HG02642 (cell line): ENCODE measurements around the gene PDZRN4.

Source experiments
- ATAC-seq: cut with Tn5 transposase; IDR thresholded peaks from one replicate; pipeline ENCODE4 v1.9.1; 2021; ENCODE audit warnings: mild to moderate bottlenecking; ENCODE audit not compliant: unreplicated experiment, poor library complexity

Gene PDZRN4

GRCh38 chr12:41439801-41440200 is 251.7 kb downstream of the PDZRN4 start:
- ATAC-seq: no peak

GRCh38 chr12:41441180-41441579 is 253.1 kb downstream of the PDZRN4 start:
- no peak for ATAC-seq

- ATAC-seq: no peak
Observed at GRCh38 chr12:41442896-41443295, 254.8 kb downstream of the PDZRN4 start.

GRCh38 chr12:41443690-41444089 is 255.6 kb downstream of the PDZRN4 start:
- ATAC-seq: no peak

GRCh38 chr12:41452838-41453407 is 264.8 kb downstream of the PDZRN4 start:
- ATAC-seq: no peak

DNA sequence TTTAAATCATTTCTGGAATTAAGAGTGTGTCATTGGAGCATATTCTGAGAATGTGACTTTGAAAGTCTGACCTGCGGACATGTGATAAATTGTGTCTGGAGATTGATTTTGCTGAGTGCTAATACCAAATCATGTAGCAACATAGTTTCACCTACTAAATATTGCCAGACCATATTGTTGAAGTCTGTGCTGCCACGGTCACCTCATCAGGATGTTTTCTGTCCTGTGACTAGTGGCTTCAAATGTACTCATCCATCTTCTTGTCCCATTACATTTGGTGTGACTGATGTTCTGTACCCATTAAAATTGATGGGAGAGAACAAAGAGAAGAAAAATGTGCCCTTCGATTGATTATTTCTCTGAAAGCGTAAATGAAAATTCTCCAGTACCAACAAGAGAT is 265.3 kb downstream of the PDZRN4 start:
- no peak for ATAC-seq

DNA sequence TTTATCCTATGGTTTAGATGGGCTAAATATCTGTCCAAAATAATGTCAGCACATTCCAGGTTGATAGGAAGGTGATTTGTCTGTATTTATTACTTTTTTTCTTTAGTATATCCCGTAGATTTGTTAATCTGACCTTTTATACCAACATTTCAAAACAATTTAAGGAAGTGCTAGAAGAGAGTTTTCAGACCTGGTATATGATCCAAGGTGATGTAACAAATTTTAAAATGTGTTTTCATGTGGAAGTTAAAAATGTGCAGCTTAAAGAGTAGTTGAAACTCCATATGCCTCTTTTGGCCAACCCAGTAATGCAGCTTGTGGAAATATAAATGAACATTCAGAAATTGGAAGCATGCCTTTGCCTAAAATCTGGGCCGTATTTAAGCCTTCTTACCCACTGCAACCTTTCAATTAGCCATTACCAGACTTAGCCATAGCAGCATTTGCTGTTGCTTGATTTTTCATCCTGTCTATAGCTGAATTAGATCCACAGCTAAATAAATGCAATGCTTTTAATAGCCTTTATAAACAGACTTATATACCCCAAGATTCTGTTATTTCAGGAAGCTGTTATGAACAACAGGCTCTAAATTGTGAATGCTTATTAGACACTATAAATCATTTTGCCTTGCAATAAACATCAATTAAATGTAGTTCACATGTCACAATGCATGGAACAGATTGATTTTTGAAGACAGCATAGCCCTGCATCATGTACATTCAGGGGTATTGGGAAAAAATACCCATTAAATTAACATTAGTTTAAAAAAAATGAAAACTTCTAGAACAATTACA is 271.2 kb downstream of the PDZRN4 start:
- ATAC-seq: no peak

- no peak for ATAC-seq
Observed at GRCh38 chr12:41459906-41460214, 271.7 kb downstream of the PDZRN4 start.

DNA sequence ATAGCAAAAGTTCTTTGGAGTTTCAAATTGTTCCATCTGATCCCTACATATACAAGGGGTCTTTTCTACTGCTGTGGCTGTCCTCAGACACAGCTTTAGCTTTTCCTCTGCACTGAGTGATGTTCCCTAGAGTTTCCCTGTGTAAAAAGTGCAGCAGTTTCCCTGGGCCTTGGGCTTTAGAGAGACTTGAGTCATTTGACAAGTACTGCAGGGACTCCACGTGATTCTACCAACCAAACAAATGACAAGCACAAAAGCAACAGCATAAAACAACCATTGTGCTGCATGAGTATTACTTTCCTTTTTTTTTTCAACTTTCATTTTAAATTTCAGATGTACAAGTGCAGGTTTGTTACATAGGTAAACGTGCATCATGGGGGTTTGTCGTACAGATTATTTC is 272.8 kb downstream of the PDZRN4 start:
- no peak for ATAC-seq

GRCh38 chr12:41462312-41462711 is 274.2 kb downstream of the PDZRN4 start:
- no peak for ATAC-seq

- ATAC-seq: no peak
Observed at GRCh38 chr12:41465526-41465925, 277.4 kb downstream of the PDZRN4 start.

- ATAC-seq: no peak
Observed at GRCh38 chr12:41466300-41466699, 278.2 kb downstream of the PDZRN4 start.

DNA sequence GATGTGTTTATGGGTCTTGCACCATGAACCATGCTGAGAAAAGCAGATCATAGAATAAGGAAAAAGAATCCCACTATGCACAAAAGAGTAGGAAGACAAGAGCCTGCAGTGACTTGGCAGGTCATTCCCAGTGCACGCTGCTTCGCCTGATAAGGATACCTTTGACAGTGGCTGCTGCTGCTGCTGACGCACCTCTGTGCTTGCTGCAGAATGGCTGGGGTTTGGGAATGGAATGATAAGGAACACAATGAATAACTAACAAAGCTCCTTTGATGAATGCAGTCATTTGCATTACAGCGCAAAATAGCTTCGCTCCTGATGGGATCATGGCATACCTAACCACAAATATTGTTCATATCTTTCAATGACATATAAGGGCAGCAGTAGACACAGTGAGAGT is 278.7 kb downstream of the PDZRN4 start:
- ATAC-seq: no peak

DNA sequence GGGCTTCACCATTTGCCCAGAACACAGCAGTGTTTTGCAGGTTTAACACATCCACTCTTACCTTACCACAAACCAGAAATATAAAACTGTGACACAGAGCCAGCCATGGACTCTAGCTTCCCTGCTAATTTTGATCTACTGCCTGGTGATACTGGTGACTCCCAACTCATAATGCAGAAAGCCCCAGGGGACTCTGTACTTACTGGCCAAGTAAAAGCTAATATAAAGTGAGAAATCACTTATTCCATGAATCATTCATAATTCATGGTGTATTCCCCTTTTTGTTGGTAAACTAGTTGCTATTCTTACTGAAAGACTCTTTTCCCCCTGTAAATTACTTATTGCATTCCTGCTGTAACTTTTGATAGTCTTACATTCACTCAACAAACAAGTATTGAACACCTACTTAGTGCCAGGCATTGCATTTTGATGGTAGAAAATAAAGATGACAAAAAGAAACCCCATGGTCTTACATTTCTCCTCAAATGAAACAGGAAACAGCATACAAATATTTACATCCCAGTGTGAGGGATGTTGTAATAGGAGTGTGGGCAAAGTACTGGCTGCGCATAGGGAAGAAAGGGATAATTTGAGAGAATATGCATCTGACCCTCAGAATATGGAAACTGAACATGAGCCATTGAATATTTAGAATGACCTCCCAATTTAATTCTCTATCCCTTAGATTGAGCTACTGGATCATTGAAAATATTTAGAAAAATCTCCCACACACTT is 279.6 kb downstream of the PDZRN4 start:
- no peak for ATAC-seq

DNA sequence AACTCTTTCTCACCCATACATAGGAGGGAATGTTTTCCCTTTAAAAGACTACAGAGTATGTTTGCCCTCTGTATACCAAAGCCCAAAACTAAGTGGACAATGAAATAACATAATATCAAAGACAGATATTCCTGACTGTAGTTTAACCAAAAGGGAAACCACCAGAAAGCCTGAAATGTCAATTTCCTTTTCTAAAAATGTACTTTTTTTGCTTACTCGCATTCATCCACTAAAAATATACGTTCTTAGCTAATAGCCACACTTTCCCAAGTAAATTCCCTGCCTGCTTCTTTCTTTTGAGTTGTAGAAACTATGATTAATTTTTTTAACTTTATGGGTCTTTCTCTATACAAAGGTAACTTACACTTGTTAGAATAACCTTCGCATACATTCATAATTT is 280.2 kb downstream of the PDZRN4 start:
- ATAC-seq: no peak

GRCh38 chr12:41468756-41469155 is 280.6 kb downstream of the PDZRN4 start:
- no peak for ATAC-seq

DNA sequence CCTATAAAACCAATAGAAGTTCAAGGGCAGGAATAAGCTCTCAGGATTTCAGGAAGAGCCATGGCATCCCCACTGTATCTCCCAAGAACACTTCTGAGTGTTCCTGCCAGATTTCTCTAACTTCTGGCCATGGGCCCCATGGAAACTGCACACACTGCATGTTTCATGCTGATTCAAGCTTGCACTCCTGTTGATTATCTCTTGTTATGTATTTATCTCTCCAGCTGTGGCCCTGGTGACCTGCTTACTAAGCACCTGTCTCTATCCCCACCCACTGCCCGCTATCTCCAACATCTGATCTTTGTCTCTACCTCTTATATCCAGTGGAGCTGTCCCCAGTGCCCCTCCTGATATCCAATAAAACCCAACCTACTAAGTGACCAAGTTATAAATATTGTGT is 285.3 kb downstream of the PDZRN4 start:
- ATAC-seq: no peak

- no peak for ATAC-seq
Observed at GRCh38 chr12:41474001-41474400, 285.9 kb downstream of the PDZRN4 start.

DNA sequence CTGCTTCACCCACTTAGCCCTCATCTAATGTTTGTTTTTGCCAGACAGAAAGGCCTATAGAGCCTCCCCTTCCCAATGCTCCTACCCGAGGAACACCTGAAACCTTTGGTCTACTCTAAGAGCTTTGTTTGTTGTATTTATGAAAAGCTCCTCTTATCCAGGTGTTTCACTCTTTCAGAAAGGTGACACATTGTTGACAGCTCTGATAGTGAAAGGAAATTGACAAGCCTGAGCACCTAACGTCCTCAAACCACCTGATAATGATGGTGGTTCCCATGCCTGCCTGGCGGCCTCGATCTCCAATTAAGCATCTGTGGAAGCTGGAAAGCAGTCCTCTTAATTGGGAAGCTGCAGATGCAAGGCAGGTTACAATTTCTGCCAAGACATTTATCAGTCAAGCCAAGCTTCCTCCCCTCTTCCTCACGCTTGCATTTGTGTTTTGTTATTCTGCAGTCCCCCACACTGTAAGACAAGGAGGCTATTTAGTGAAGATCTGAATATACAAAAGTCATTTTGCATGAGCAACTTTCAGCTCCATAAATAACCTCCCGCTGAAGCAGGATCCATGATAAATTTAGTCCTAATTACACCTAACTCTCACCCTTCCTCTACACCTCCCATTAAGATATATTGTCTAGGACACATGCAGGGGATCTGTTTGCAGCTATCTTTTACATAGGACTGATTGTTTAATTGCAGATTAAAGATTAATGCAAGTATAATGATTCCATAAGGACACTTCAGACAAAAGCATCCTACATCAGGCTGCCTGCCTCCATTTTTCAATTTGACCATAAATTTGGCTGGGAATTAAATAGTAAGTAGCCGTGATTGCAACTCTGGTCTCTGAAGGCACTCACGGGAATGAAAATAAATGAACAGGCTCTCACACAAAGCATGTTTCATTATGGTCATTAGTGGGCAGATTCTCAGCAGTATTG is 288.6 kb downstream of the PDZRN4 start:
- ATAC-seq: no peak

GRCh38 chr12:41479426-41479825 is 291.3 kb downstream of the PDZRN4 start:
- ATAC-seq: no peak

- peak; percentile 61 for ATAC-seq
Observed at GRCh38 chr12:41485203-41485602, 297.1 kb downstream of the PDZRN4 start.
